CD8-positive, alpha-beta memory T cell (primary cell): ENCODE results near the gene FBXO3. TPM values are rescaled to one million over a fixed set of nuclear protein-coding genes. Genes with fewer than 3 reads are reported as not detected.

ENCODE experiments used
- CTCF ChIA-PET: fragments of 350-600 bp; sonication (Branson Sonifier 250); formaldehyde crosslinking; loops from one replicate; lab custom pipeline; 2021; ENCODE audit warnings: antibody characterized with exemption; lab: Charles Lee
- POLR2A ChIA-PET: fragments of 350-600 bp; sonication (Branson Sonifier 250); formaldehyde crosslinking; loops from one replicate; lab custom pipeline; 2021; ENCODE audit warnings: antibody characterized with exemption; lab: Charles Lee
- DNase-seq, 5 donors: peaks; one replicate each; pipeline versions ENCODE4 v3.0.0 to v3.0.0-alpha.2; 2020 to 2022; ENCODE audit warnings: mixed read lengths in 1 of 5
- H3K27ac ChIP-seq: one replicate; pipeline ENCODE4 v1.7.0; 2013; ENCODE audit warnings: low read depth, mild to moderate bottlenecking, low read length, moderate library complexity
- H3K27me3 ChIP-seq: 2 replicates; pipeline ENCODE4 v1.7.0; 2013; ENCODE audit warnings: low read length, mild to moderate bottlenecking; ENCODE audit not compliant: insufficient read depth, poor library complexity, severe bottlenecking
- H3K36me3 ChIP-seq: 2 replicates; pipeline ENCODE4 v1.7.0; 2013; ENCODE audit warnings: mild to moderate bottlenecking, low read length, moderate library complexity; ENCODE audit not compliant: insufficient read depth
- H3K4me1 ChIP-seq: 2 replicates; pipeline ENCODE4 v1.7.0; 2013; ENCODE audit warnings: mild to moderate bottlenecking, low read length, moderate library complexity; ENCODE audit not compliant: insufficient read depth
- H3K4me3 ChIP-seq: 2 replicates; pipeline ENCODE4 v1.7.0; 2013; ENCODE audit warnings: mild to moderate bottlenecking, low read length
- H3K9me3 ChIP-seq: 2 replicates; pipeline ENCODE4 v1.7.0; 2013; ENCODE audit warnings: mild to moderate bottlenecking, low read length
- H3K27ac Mint-ChIP-seq, 8 donors: one replicate each; pipeline ENCODE4 v1.8.0; 2020 to 2021; ENCODE audit warnings: mixed read lengths in 8 of 8, mild to moderate bottlenecking in 6 of 8, inconsistent platforms in 3 of 8, moderate library complexity in 3 of 8
- H3K27me3 Mint-ChIP-seq, 2 donors: one replicate each; pipeline ENCODE4 v1.8.0; 2020 to 2021; ENCODE audit warnings: mixed read lengths in 2 of 2, mild to moderate bottlenecking in 1 of 2, moderate library complexity in 1 of 2
- H3K36me3 Mint-ChIP-seq, 3 donors: one replicate each; pipeline ENCODE4 v1.8.0; 2020 to 2021; ENCODE audit warnings: mixed read lengths in 3 of 3, inconsistent platforms in 1 of 3, mild to moderate bottlenecking in 1 of 3
- H3K4me1 Mint-ChIP-seq, 3 donors: one replicate each; pipeline ENCODE4 v1.8.0; 2020 to 2021; ENCODE audit warnings: mixed read lengths in 3 of 3, inconsistent platforms in 1 of 3, mild to moderate bottlenecking in 1 of 3
- H3K4me3 Mint-ChIP-seq, 7 donors: one replicate each; pipeline ENCODE4 v1.8.0; 2020 to 2021; ENCODE audit warnings: mixed read lengths in 7 of 7, mild to moderate bottlenecking in 6 of 7, moderate library complexity in 4 of 7, inconsistent platforms in 2 of 7
- H3K9me3 Mint-ChIP-seq, 5 donors: one replicate each; pipeline ENCODE4 v1.8.0; 2020 to 2022; ENCODE audit warnings: mixed read lengths in 5 of 5, mild to moderate bottlenecking in 3 of 5, moderate library complexity in 2 of 5, inconsistent platforms in 1 of 5
- polyA plus RNA-seq: library from polyadenylated mRNA; unstranded; fragments of 300-500 nt; fragmentation: Illumina TruSeq; gene quantifications from one replicate; pipeline ENCODE4 v1.2.3, GENCODE V29; 2021
- total RNA-seq, 2 experiments: library from RNA; stranded (reverse); gene quantifications; one replicate each; pipeline ENCODE4 v1.2.3, GENCODE V29; 2021

Gene FBXO3
- total and polyA plus RNA-seq, 3 experiments from 2014 or later: 16.7 to 33.4 (median 17.1) TPM

DNA sequence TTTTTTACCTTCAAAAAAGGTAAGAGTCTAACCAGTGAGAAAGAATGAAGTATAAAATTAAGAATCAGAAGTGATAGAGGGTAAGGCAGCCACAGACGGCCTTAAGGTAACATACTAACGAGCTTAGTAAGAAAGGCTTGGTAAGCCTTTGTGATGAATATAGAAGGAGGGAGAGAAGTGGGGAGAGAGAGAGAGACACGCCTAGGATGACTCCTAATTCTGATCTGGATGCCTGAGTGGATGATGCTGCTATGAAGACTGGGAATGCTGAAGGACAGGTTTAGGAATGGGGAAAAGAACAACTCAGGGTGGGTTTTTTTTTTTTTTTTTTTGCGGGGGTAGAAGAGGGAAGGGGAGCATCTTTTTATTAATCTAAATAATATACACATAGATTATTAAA, 4.8 kb downstream of the FBXO3 start:
- Histone ChIP-seq H3K9me3 (no peaks in the 10 kb centered on the region), H3K27ac (no peak overlapping the region), H3K27me3 (no peaks in the 10 kb centered on the region), H3K36me3 (peaks cover 35% of the 10 kb centered on the region), H3K4me1 (peaks cover 20% of the 10 kb centered on the region), H3K4me3 (no peak overlapping the region)
- H3K4me1 Mint-ChIP-seq: peaks cover 43 to 58% (median 54%) of the 10 kb centered on the region in 3 donors
- ChIA-PET CTCF (interaction anchor here (1.3 kb wide), 1 partner anchor 14 kb away, joined by 3 read pairs; no protein-coding TSS in a partner anchor), POLR2A (no interaction called here)
- H3K36me3 Mint-ChIP-seq: peaks cover 0 to 64% (median 17%) of the 10 kb centered on the region in 3 donors
- peak overlapping the region in 3 of 8 donors; percentile 24 to 72 (median 62) for H3K27ac Mint-ChIP-seq
- peak overlapping the region in 1 of 7 donors; percentile 79 for H3K4me3 Mint-ChIP-seq
- no peaks in the 10 kb centered on the region for H3K27me3 Mint-ChIP-seq
- H3K9me3 Mint-ChIP-seq: no peaks in the 10 kb centered on the region
- DNase-seq: no peak

DNA sequence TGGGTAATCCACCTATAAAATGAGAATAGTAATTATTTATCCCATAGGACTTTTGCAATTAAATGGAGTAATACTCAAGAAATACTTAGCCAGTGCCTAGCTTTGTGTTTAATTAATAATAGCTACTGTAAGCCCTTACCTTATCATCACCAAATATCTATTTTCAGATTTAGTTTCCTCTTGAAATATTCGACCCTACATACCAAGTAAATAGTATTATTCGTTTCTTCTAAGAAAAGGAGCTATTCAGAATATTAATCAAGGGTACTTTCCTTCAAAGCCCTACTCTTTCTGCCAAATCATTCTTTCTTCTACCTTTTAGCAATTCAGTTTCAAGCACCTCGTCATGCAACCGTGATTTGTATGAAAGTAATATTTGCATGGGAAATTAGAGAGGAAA, 6.7 kb downstream of the FBXO3 start:
- Histone ChIP-seq H3K36me3 (peaks cover 35% of the 10 kb centered on the region), H3K27ac (no peak overlapping the region), H3K4me3 (no peak overlapping the region), H3K9me3 (no peaks in the 10 kb centered on the region), H3K4me1 (peaks cover 13% of the 10 kb centered on the region), H3K27me3 (no peaks in the 10 kb centered on the region)
- Mint-ChIP-seq H3K36me3 (peaks cover 14 to 70% (median 27%) of the 10 kb centered on the region in 3 donors), H3K27ac (peak overlapping the region in 1 of 8 donors; percentile 5), H3K9me3 (no peaks in the 10 kb centered on the region), H3K4me3 (no peak overlapping the region), H3K27me3 (no peaks in the 10 kb centered on the region), H3K4me1 (peaks cover 40 to 65% (median 57%) of the 10 kb centered on the region in 3 donors)
- DNase-seq: no peak
- POLR2A ChIA-PET: no interaction called here
- CTCF ChIA-PET: interaction anchor here (1.6 kb wide), 1 partner anchor 25 kb away, joined by 5 read pairs; no protein-coding TSS in a partner anchor

DNA sequence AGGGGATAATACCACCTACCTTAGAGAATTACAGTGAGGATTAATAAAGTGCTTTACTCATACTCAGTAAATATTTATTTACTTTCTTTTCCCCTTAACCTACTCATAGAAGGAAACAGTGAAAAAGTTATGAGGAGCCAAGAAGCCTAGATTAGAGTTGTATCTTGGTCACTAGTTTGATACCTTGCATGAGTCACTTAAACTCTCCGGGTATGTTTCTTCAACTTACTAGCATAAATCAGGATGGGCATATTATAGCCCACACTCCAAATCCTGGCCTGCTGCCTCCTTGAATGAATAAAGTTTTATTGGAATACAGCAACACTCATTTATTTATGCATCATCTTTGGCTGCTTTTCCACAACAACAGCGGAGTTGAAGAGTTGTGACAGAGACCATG, 8.2 kb downstream of the FBXO3 start:
- no peak for DNase-seq
- H3K9me3 ChIP-seq: no peaks in the 10 kb centered on the region
- no peak overlapping the region for H3K27ac Mint-ChIP-seq
- H3K4me1 ChIP-seq: no peaks in the 10 kb centered on the region
- ChIA-PET POLR2A (no interaction called here), CTCF (no interaction called here)
- H3K27me3 Mint-ChIP-seq: no peaks in the 10 kb centered on the region
- no peaks in the 10 kb centered on the region for H3K27me3 ChIP-seq
- H3K36me3 ChIP-seq: peaks cover 35% of the 10 kb centered on the region
- no peak overlapping the region for H3K4me3 Mint-ChIP-seq
- no peaks in the 10 kb centered on the region for H3K9me3 Mint-ChIP-seq
- peaks cover 35 to 57% (median 55%) of the 10 kb centered on the region in 3 donors for H3K4me1 Mint-ChIP-seq
- H3K27ac ChIP-seq: no peak overlapping the region
- H3K36me3 Mint-ChIP-seq: peaks cover 14 to 82% (median 24%) of the 10 kb centered on the region in 3 donors
- H3K4me3 ChIP-seq: no peak overlapping the region

- Histone ChIP-seq H3K4me1 (no peaks in the 10 kb centered on the region), H3K36me3 (peaks cover 24% of the 10 kb centered on the region), H3K27ac (no peak overlapping the region), H3K9me3 (no peaks in the 10 kb centered on the region), H3K4me3 (no peak overlapping the region), H3K27me3 (no peaks in the 10 kb centered on the region)
- DNase-seq: no peak
- POLR2A ChIA-PET: no interaction called here
- Mint-ChIP-seq H3K27ac (no peak overlapping the region), H3K9me3 (no peaks in the 10 kb centered on the region), H3K4me1 (peaks cover 37 to 49% (median 45%) of the 10 kb centered on the region in 3 donors), H3K27me3 (peaks cover 0 to 1% of the 10 kb centered on the region in 2 donors), H3K4me3 (no peak overlapping the region), H3K36me3 (peaks cover 22 to 83% (median 30%) of the 10 kb centered on the region in 3 donors)
- CTCF ChIA-PET: interaction anchor here (0.8 to 2.0 kb wide), 2 partner anchors 12 to 24 kb away, joined by 3 to 7 read pairs; no protein-coding TSS in a partner anchor
These were observed 12.8 kb downstream of the FBXO3 start for GRCh38 chr11:33761471-33761870.

DNA sequence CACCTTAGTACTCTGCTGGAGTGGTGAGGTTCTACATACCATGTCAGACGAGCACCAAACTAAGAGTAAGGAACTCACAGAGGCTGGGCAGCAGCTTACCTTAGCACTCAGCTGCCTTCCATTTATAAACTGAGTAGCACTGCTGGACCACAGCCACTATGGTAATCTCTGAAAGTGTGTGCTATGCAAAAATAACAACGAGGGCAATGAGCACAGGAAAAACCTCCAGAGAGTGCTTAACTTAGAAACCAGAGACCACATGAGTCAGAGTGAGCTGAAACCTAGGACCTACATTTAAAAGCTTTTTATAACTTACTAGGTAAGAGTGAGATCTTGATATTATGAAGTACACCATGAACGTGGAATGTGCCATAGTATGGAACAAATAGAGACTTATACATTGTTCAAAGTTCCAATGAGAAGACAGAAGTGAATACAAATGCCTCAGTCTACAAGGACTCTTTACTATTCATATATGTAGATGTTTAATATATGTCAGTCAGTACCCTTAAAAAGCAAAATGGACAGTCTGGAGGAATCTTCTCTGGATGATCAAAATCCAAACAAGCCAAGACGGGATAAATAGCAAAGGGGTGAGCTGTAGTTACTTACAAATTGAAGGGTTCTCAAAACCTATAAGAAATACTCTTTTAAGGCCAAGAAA, 20.9 kb downstream of the FBXO3 start:
- POLR2A ChIA-PET: no interaction called here
- Histone ChIP-seq H3K27ac (no peak overlapping the region), H3K36me3 (peaks cover 41% of the 10 kb centered on the region), H3K4me3 (no peak overlapping the region), H3K4me1 (no peaks in the 10 kb centered on the region), H3K27me3 (no peaks in the 10 kb centered on the region), H3K9me3 (no peaks in the 10 kb centered on the region)
- H3K4me3 Mint-ChIP-seq: no peak overlapping the region
- H3K4me1 Mint-ChIP-seq: no peaks in the 10 kb centered on the region
- peaks cover 0 to 83% (median 16%) of the 10 kb centered on the region in 3 donors for H3K36me3 Mint-ChIP-seq
- no peak for DNase-seq
- peak overlapping the region in 3 of 8 donors; percentile 9 to 66 (median 43) for H3K27ac Mint-ChIP-seq
- no peaks in the 10 kb centered on the region for H3K27me3 Mint-ChIP-seq
- CTCF ChIA-PET: interaction anchor here (1.3 to 2.6 kb wide), 2 partner anchors 11 to 13 kb away, joined by 3 to 7 read pairs; no protein-coding TSS in a partner anchor
- no peaks in the 10 kb centered on the region for H3K9me3 Mint-ChIP-seq

DNA sequence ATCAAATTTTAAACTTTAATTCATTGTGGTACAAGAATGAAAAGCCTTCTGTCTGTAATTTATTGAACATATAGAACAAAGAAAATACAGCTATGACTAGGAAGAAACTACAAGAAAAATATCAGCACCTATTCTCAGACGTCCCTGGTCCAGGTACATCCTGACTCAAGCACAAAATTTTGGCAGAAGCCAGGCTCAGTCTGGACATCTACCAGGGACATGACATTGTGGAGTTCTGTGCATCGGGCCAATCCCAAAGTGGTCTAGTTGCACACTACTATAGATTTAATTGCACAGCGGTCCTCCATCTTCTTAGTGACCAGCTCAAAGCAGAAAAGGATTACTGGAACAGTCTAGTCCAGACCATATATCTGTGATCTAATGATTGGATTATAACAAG, 22.4 kb downstream of the FBXO3 start:
- no peaks in the 10 kb centered on the region for H3K4me1 ChIP-seq
- H3K27ac ChIP-seq: no peak overlapping the region
- H3K27me3 ChIP-seq: no peaks in the 10 kb centered on the region
- no peaks in the 10 kb centered on the region for H3K9me3 ChIP-seq
- H3K36me3 ChIP-seq: peaks cover 42% of the 10 kb centered on the region
- ChIA-PET CTCF (no interaction called here), POLR2A (no interaction called here)
- no peak for DNase-seq
- Mint-ChIP-seq H3K4me1 (no peaks in the 10 kb centered on the region), H3K36me3 (peaks cover 0 to 85% (median 17%) of the 10 kb centered on the region in 3 donors), H3K27me3 (no peaks in the 10 kb centered on the region), H3K4me3 (no peak overlapping the region), H3K27ac (no peak overlapping the region), H3K9me3 (no peaks in the 10 kb centered on the region)
- H3K4me3 ChIP-seq: no peak overlapping the region

DNA sequence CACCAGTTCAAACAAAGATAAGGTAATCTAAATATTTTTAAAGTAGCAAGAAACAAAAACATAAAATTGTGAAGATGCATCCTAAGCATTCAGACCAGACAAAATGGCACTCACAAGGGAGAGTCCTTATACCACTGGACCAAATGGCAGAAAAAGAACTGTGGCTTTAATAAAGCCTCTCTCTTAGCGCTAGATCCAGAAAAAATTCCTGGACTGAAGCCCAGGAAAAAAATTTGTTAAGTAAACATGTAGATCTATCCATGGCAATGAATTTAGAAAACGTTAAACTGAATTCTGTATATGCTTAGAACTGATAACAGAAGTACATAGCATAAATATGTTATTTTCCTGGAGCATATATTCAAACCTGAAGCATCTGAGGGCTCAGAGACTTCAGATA, 26.3 kb downstream of the FBXO3 start:
- H3K36me3 ChIP-seq: peaks cover 30% of the 10 kb centered on the region
- Mint-ChIP-seq H3K4me1 (peaks cover 0 to 3% (median 0%) of the 10 kb centered on the region in 3 donors), H3K27ac (peak overlapping the region in 1 of 8 donors; percentile 26), H3K9me3 (no peaks in the 10 kb centered on the region), H3K27me3 (no peaks in the 10 kb centered on the region), H3K36me3 (peaks cover 0 to 82% (median 14%) of the 10 kb centered on the region in 3 donors), H3K4me3 (no peak overlapping the region)
- CTCF ChIA-PET: no interaction called here
- no peaks in the 10 kb centered on the region for H3K4me1 ChIP-seq
- POLR2A ChIA-PET: no interaction called here
- no peak overlapping the region for H3K4me3 ChIP-seq
- no peak for DNase-seq
- no peaks in the 10 kb centered on the region for H3K9me3 ChIP-seq
- no peak overlapping the region for H3K27ac ChIP-seq
- H3K27me3 ChIP-seq: no peaks in the 10 kb centered on the region

GRCh38 chr11:33743291-33743690, 31.0 kb downstream of the FBXO3 start:
- H3K9me3 ChIP-seq: no peaks in the 10 kb centered on the region
- Mint-ChIP-seq H3K9me3 (no peaks in the 10 kb centered on the region), H3K36me3 (peaks cover 0 to 53% (median 12%) of the 10 kb centered on the region in 3 donors), H3K4me3 (no peak overlapping the region), H3K27me3 (no peaks in the 10 kb centered on the region), H3K4me1 (peaks cover 0 to 3% (median 0%) of the 10 kb centered on the region in 3 donors), H3K27ac (peak overlapping the region in 1 of 8 donors; percentile 39)
- no peaks in the 10 kb centered on the region for H3K4me1 ChIP-seq
- peaks cover 7% of the 10 kb centered on the region for H3K36me3 ChIP-seq
- H3K4me3 ChIP-seq: no peak overlapping the region
- ChIA-PET CTCF (interaction anchor here (0.8 to 3.1 kb wide), 7 partner anchors 11 to 578 kb away, joined by 3 to 18 read pairs (median 5); no protein-coding TSS in a partner anchor), POLR2A (no interaction called here)
- H3K27ac ChIP-seq: no peak overlapping the region
- H3K27me3 ChIP-seq: no peaks in the 10 kb centered on the region
- no peak for DNase-seq
